Fibroblast of skin of left quadriceps (primary cell): ENCODE results near the gene CPVL.

Experiments used
- DNase-seq, 2 experiments: peaks; one replicate each; pipeline ENCODE4 v3.0.0-alpha.2; 2013; ENCODE audit warnings: low read depth in 2 of 2

The CPVL gene

DNA sequence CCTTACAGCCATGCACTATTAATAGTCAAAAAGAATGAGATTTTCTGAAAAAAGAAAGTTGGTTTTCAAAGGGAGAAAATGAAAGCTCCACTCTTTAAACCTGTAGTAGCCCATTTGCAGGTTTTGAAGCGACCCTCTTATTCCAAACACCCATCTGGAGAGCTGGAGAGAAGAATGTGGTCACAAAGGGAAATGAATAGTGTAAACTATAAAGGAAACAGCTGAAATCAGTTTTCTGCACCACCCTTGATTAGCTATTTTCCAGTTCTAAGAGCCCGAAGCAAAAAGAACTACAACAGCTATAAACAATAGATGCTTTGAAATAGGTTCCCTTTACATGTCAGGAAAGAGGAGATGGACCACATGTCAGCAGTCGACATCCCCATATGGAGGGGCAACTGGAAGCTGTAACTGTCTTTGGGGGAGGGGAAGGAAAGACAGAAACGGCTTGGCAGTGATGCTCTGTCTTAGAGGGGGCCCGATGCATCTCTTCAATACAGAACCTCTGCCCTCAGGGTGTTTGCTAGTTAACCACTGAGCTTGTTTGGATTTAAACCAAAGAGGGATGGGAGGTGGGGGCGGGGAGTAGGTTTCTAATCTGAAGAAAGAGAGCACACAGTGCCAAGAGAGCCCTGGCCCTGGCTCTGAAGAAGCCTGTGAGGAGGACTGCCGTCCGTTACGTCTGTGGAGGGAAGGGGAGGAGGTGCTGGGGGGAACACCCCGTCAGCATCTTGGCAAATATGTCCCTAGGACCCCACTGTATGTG lies 55.3 kb downstream of the CPVL start:
- DNase-seq, result no peak

DNA sequence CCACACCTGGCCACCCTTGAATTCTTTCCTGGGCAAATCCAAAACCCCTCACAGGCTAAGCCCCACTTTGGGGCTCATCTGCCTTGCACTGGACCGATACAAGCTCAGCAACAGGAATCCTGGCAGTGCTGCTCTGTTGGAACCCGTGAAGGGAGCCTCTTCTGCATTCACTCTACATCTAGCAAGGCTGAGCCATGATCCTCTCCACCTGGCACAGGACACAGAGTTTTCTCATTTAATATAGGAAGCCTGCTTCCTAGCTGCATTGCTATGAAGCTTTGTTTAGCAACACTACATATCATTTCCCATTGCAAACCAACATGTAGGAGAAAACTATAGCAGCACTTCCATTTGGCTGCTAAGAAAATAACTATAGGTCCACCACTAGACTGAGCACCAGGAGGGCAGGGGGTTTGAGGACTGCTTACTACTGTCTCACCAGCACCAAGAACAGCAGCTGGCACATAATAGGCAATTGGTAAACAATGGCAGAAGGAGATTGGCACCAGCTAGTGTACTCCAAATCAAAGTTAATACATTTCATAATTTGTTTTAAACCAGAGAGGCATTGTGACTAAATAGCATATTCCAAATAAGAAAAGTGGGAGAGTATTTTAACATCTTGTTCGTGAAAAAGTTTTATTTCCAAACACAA lies 56.1 kb downstream of the CPVL start:
- no peak for DNase-seq

DNA sequence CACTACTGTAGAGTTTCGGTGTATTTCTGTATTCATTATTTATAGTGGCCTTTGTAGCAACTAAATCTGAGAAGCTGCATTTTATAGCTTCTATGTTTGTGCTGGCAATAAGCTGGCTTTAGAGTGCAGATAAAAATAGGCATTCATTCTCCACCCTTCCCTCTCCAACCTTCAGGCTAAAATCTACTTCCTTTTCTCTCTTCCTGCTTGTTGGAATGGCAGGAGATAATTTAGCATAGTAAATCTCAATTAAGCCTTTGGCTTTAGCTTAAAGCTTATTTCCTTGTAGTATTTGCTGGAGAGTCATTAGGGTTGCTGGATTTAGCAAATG lies 58.5 kb downstream of the CPVL start:
- no peak for DNase-seq

- no peak for DNase-seq
Measured at GRCh38 chr7:29086545-29086944, 59.8 kb downstream of the CPVL start.

DNA sequence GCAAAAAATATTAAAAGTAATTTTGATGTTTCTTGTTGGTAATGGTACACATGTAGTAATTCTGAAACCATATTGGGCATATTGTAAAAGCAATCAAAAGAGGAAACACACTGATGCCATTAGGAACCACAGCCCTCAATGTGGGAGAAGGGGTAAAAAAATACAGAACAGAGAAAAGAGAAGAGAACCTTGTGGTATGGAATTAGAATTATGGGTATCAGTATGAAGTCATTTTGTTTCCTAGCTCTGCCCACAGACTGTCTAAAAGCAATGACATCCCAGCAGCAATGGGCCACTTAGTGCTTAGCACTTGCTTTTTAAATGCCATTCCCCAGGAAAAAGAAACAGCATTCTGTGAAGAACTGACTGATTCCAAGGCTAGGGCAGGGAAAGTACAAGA lies 61.5 kb downstream of the CPVL start:
- DNase-seq, result no peak

- no peak for DNase-seq
Measured at GRCh38 chr7:29080803-29081202, 65.5 kb downstream of the CPVL start.

DNA sequence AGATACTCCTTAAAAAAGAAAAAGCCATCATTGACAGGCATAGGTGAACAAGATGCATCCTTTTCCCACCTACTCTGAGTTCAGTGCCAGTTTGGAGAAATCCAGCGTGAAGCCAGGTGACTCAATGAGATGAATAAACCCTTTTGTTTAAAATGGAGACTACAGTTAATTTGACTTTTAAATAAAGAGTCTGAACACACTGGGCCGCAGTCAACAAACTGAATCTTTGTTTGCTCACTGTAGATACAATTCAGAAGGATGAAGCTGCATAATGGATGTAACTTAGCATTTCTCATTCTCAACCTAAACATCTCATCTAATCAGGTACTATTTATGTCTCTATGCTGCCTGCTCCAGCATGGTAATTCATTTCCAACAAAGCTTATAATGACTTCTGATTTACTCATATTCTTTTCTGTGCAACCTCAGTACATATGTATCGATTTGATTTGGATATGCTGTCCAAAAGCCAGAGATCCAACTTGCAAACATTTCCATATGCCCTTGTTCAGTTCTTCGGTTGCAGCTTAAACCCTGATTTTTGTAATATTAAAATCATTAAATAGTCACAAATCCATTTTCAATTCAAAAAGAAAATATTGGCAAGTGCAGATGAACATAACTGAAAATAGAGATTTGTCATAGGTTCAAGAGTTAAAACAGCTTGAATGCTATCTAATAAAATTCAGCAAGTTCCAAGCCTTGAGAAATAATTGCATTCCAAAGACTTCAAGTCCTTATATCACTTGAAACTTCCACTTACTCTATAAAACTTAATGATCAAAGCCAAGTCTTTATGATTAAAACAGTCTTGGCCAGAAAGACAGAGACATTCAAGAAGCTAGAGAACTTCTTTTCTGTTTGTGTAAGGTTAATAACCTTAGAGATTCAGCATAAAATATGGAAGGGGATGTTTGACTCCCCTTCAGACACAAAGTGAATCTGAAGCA lies 67.8 kb downstream of the CPVL start:
- DNase-seq, result no peak

GRCh38 chr7:29077854-29078253 lies 68.5 kb downstream of the CPVL start:
- DNase-seq, result peak; percentile 56 to 67

- no peak for DNase-seq
Measured at GRCh38 chr7:29077176-29077575, 69.2 kb downstream of the CPVL start.

GRCh38 chr7:29076631-29077030 lies 69.7 kb downstream of the CPVL start:
- no peak for DNase-seq

DNA sequence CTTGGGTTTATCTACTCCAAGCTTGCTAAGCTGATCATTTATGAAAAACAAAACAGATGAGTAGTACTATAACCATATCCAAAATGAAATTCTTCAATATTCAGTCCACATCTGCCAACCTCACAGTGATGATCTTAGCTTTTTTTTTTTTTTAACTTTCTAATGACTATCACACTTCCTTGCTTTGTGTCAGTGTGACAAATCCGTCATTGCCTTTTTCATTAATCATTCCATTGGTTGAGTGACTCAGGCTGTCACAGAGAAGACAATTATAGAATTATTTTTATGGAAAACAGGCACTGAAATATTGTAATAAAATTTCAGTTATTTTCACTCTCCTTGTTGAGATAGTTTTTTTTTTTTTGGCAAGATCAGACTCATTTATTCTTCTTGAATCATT lies 70.7 kb downstream of the CPVL start:
- no peak for DNase-seq

- DNase-seq, result no peak
Measured at GRCh38 chr7:29071203-29071874, 75.0 kb downstream of the CPVL start.

DNA sequence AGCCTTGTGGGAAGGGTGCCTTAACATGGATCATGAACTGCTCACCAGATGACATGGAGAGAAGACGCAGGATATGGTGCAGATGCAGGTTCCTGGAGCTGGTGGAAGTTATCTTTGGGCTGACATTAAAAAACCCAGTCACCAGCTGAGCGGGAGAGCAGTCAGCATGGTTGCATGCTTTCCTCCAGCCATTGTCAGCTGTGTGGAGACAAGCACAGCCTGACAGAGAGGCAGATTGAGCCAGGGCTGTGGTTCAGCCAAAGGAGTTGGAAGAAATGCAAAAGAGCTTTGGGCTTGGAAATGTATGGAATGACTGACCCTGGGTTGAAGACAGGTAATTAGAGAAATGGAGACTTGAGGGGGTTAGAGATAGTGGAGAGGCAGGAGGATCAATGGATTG lies 79.7 kb downstream of the CPVL start:
- DNase-seq, result no peak

GRCh38 chr7:29065181-29065857 lies 81.0 kb downstream of the CPVL start:
- no peak for DNase-seq

DNA sequence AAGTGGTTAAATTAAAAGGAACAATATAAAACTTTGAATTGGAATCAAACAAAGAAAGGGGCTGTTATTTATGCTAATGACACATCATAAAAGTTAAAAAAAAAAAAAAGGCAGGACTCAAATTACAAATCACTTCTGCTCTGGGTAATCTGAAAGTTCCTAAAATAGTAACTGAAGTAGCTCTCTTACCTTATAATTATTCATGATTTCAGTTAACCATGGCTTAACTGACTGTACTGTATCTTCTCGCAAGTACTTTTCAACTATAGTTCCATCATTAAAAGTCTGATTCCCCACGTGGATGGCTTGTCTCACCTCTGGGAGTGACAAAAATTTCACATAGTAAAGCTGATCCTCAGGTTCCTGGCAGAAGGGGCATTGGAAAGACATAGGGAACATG lies 82.5 kb downstream of the CPVL start:
- no peak for DNase-seq

- DNase-seq, result no peak
Measured at GRCh38 chr7:29063236-29063635, 83.1 kb downstream of the CPVL start.

DNA sequence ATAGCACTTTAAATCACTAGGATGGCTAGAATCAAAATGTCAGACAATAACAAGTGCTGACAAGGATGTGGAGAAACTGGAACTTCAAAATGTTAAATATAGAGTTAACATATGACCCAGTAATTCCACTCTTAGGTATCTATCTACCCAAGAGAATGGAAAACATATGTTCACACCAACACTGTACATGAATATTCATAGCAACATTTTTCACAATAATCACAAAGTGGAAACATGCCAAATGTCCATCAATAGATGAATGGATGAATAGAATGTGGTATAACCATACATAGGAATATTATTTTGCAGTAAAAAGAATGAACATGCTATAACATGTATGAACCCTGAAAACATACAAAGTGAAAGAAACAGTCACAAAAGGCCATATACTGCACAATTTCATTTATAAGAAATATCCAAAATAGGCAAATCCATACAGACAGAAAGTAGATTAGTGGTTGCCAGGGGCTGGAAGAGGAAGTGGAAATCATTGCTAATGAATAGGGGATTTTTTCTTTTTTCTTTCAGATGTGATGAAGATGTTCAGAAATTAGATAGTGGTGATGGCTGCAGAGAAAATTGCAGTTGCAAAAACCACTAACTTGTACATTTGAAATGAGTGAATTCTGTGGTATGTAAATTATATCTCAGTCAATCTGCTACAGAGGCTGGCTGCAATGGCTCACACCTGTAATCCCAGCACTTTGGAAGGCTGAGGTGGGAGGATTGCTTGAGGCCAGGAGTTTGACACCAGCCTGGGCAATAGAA lies 93.0 kb downstream of the CPVL start:
- DNase-seq, result no peak

DNA sequence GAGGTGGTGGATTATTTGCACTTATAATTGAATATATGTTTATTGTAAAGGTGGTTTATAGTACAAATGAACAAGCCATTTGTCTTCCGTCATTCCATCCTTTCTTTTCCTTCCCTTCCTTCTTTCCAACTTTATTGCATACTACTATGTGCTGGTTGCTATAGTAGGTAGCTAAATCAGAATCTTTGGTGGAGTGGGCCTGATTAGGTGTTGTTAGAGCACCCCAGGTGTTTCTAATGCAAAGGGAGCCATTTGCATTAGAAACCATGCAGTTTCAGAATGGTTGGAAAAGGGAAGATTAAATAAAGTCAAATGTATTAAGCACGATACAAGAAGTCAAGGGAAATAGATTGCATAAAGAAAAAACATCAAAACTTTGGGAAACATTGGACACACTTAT lies 99.4 kb downstream of the CPVL start:
- no peak for DNase-seq

- DNase-seq, result no peak
Measured at GRCh38 chr7:29045258-29046086, 100.9 kb downstream of the CPVL start.

DNA sequence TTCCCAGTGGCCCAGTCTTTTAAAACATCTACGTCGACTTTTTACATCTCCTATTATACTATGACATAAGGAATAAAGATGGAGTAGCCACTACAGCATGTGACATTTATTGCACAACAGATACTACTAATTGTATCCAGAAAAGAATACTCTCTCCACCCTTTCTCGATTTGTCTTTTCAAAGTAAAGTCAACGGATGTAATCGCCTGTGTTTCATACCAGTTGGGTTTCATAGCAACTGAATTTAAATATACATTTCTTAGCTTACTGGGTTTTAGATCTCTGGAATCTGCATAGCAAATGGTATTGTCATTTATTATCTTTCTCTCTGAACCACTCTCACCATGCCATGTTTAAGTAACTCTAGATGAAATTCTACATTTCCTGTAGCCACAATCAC lies 101.8 kb downstream of the CPVL start:
- peak; percentile 67 for DNase-seq
